Astrocyte of the hippocampus (primary cell): ENCODE measurements around the gene PBX4.

ENCODE experiments used
- DNase-seq: peaks from one replicate; pipeline ENCODE4 v3.0.0; 2011; ENCODE audit warnings: low read depth, low spot score

Gene PBX4

DNA sequence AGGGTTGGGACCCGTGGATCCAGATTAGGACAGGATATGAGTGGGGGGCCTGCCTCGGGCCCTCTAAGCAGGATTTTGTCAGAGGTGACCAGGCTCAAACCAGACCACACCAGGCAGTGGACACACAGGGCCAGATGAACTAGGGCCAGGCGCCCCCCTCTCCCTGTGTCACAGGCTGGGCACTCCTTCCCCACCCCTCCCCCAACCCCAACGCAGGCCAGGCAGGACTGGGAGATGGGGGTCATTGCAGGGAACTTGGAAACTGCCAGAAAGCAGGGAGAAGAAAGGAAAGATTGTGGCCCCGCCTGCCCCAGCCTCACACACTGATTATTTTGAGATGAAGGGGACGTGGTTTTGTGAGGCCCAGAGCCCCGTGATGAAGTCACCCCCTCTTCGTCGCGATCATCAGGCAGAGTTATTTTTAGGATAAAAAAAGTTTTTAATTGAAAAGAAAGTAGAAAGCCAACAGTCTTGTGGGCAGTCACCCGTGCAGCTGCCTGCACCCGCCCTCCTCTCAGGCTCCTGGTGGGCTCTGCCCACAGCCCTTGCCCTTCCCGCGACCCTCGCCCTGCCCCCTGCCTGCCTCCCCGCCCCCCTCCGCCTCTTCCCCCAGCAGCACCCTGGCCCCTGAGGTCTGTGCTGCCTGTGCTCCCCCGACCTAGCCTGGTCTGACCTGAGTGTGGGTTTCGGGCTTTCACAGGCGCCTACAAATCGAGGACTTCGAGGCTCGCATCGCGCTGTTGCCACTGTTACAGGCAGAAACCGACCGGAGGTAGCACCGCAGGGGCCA is 91.7 kb downstream of the PBX4 start:
- DNase-seq: no peak

DNA sequence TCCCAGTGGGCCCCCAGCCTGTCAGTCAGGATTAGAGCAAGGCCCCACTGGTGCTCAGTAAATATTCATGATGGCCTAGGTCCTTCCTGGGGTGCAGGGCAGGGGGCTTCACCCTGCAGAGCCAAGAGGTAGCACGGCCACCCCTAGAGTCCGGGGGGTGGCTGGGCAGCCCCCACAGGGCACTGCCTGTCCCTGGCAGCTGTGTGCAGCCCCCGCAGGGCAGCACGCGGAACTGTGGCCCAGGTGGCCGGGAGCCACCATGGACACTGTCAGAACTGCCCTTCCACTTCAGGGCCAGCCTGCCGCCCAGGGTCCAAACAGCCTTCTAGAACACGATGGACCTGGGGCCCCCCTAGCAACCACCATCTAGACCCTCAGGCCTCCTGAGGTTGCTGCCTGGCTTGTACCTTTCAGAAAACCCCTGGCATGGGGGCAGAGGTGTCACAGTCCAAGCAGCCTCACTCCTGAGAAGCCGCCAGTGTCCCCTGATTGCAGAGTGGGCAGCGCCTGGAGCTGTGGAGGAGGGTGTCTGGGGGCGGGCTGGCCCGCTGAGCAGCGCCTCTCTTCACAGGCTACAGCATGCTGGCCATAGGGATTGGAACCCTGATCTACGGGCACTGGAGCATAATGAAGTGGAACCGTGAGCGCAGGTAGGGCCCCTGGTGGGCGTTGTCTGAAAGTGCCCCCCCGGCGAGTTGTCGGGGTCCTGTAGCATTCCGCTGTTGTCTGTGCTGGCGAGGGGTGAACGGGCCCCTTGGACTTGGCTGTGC is 92.7 kb downstream of the PBX4 start:
- no peak for DNase-seq

DNA sequence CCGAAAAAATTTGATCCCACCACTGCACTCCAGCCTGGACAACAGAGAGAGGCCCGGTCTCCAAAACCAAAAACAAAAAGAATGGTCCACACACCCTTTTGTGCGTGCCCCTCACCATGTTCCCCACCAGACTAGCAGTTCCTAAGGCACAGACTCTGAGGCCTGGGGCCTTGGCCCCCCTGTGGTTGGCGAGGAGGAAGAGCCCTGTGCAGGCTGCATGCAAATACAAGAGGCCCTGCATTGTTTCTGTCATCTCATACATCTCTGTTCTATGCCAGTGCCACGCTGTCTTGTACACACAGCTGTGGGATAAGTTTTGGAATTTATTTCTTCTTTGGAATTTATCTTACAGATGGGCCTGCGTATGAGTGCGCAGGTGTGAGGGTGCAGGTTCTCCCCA is 94.4 kb downstream of the PBX4 start:
- no peak for DNase-seq

DNA sequence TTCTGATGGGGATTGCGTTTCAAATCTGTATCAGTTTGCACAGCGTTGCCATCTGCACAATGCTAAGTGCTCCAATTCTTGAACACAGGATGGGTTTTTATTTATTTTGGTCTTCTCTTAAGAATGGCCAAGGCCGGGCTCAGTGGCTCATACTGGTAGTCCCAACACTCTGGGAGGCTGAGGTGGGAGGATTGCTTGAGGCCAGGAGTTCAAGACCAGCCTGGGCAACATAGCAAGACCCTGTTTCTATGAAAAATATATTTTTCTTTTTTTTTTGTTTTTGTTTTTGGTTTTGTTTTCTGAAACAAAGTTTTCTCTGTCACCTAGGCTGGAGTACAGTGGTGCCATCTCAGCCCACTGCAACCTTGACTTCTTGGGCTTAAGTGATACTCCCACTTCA is 95.3 kb downstream of the PBX4 start:
- DNase-seq: no peak

DNA sequence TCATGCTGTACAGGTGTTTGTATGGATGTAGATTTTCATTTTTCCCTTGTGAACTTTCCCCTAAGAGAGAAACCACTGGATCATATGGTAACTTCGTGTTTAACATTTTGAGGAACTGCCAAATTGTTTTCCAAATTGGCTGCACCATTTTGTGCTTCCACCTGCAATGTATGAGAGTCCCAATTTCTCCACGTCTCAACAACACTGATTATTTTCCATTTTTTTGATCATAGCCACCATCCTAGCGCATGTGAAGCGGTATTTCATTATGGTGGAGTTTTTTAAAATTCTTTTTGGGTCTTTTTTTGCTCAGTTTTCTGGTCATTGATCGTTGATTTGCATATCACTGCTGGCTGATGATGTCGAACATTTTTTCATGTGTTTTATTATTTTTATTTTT is 97.5 kb downstream of the PBX4 start:
- no peak for DNase-seq

DNA sequence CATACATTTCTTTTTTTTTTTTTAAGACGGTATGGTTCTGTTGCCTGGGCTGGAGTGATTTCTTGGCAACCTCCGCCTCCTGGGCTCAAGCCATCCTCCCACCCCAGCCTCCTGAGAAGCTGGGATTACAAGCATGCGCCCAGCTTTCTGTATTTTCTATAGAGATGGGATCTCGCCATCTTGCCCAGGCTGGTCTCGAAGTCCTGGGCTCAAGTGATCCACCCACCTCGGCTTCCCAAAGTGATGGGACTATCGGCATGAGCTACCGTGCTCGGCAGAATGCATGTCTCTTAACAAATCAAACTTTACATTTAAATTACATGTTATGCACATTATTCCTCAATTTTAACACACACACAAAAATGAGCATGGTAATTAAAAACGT is 101.3 kb downstream of the PBX4 start:
- no peak for DNase-seq

DNA sequence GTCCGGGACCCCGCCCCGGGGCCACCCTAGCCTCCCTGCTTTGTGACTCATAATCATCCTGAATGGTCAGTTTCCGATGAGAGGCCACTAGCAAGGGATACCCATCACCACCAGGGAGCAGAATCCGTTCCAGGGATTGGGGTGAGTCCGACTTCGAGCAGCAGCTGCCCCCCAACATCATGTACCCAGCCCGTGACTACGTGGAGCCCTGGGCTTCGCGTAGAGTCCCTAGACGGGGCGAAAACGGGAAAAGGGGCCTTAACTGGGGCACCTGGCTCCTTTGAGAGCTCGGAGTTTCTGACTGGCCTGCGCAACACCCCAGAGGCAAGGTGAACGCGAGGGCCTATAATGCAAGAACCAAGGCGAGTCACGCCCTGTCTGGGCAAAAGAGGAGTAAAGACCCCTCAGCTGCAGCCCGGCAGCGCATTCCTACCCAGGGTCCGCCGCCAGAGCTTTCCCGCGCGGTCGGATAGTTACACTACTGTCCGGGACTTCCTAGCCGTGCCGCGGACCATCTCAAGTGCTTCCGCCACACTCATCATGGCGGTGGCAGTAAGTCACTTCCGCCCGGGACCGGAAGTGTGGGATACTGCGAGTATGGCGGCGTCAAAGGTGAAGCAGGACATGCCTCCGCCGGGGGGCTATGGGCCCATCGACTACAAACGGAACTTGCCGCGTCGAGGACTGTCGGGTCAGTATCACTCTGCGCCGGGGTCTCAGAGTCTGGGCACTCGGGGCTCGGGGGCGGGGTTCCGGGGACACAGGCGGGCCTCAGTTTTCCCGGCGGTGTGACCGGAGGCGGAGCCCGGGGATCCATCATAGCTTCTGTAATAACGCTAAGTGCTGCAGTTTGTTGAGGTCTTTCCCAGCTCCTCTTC is 102.6 kb downstream of the PBX4 start, which contains the start of gene NDUFA13:
Gene NDUFA13, plus strand, starts transcription at position 584 of the 878 bp plus-strand sequence. Its CDS starts 14 bp downstream, at position 598.
- peak; percentile 97 for DNase-seq

DNA sequence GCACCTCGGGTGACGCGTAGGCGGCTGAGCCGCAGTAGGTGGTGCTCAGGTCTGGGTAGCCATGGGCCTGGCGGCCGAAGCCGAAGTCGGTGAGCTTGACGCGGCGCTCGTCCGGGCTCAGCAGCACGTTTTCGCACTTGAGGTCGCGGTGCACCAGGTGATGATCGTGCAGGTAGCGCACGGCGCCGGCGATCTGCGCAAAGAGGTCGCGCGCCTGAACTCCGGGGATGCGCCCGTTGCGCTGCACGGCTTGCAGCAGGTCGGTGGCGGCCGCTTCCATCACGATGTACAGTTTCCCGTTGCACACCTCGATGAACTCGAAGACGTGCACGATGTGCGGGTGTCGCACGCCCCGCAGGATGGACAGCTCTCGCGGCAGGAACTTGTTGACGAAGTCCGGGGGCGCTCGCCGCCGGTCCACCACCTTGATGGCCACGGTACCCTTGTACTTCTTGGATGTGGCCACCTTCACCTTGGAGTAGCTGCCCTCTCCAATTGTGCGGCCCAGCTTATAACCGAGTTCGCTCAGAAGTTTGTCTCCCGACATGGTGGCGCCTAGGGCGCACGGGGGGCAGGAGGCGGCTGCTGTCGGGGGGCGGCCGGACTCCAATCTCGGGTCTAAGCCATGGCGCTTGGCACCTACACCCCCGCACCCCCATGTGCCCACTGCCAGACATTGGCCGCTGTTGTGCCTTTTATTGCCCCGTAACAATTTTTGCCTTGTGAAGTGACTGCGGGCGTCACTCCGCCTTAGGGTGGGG is 103.4 kb downstream of the PBX4 start, which contains the start of gene TSSK6:
Gene TSSK6, minus strand, starts transcription at position 668 of the 761 bp plus-strand sequence. Its CDS starts 121 bp downstream, at position 547.
- DNase-seq: no peak

DNA sequence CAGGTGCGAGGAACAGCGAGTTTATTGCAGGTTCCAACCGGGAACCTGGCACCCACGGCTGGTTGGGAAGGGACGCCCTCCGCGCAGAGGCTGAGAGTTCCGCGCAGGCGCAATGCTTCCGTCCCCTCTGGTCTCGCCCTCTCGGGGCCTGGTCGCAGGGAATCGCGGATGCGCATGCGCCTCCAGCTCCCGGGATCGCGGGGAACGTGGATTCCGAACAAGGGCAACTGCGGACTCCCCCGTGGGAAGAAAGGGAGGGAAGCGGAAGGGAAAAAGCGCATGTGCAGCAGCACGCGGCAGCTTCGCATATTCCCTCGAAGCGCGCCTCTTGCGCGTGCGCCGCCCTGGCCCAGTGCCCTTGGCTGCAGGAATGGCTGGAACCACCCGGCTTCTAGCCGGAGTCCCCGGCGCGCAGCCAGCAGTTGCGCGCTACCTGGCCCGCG is 104.3 kb downstream of the PBX4 start:
- peak; percentile 46 for DNase-seq

DNA sequence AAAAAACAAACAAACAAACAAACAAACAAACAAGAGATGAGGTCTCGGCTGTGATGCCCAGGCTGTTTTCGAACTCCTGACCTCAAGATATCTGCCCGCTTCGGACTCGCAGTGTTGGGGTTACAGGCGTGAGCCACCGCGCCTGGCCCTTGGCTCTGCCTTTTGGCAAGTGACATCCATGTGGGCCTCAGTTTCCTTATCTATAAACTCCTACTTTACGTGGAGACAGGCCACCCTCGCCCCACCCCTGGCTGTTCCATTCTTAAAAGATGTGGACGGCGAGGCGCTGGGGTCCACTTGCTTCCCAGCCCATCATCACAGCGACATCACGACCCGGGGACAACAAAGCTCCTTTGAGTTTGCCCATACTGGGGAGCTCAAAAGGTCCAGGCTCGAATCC is 104.8 kb downstream of the PBX4 start:
- DNase-seq: no peak
